BLaER1 treated with 17β-estradiol and CSF1 and Interleukin-3, amounts not matched to agents 10 nM and 100 nM (cell line): ENCODE results near the gene CEP43.
"Not testable (repeated sequence)": the region's sequence is repeated elsewhere in the genome, so short reads cannot be mapped to it uniquely, and the experiment has no call there.

Source experiments
- H3K27ac ChIP-seq, 11 experiments: shearing (Covaris generic); formaldehyde crosslinking; 2 replicates each; pipeline ENCODE4 v1.8.1; 2022
- H3K27me3 ChIP-seq, 11 experiments: shearing (Covaris generic); formaldehyde crosslinking; 2 replicates each; pipeline ENCODE4 v1.8.1; 2022
- H3K36me3 ChIP-seq, 11 experiments: shearing (Covaris generic); formaldehyde crosslinking; 2 replicates each; pipeline ENCODE4 v1.8.1; 2022
- H3K4me1 ChIP-seq, 10 experiments: shearing (Covaris generic); formaldehyde crosslinking; 2 replicates each; pipeline ENCODE4 v1.8.1; 2022
- H3K4me2 ChIP-seq, 11 experiments: shearing (Covaris generic); formaldehyde crosslinking; 2 replicates each; pipeline ENCODE4 v1.8.1; 2022
- H3K4me3 ChIP-seq, 10 experiments: shearing (Covaris generic); formaldehyde crosslinking; 2 replicates each; pipeline ENCODE4 v1.8.1; 2022
- H3K9ac ChIP-seq, 11 experiments: shearing (Covaris generic); formaldehyde crosslinking; 2 replicates each; pipeline ENCODE4 v1.8.1; 2022
- H3K9me3 ChIP-seq, 11 experiments: shearing (Covaris generic); formaldehyde crosslinking; replicated peaks in 1 of 11; 2 replicates each; pipeline ENCODE4 v1.8.1; 2022
- H4K20me1 ChIP-seq, 11 experiments: shearing (Covaris generic); formaldehyde crosslinking; 2 replicates each; pipeline ENCODE4 v1.8.1; 2022
- Cebpa-rat ChIP-seq, 11 experiments: shearing (Covaris generic); IDR thresholded peaks; 2 replicates each; pipeline ENCODE4 v1.8.1; 2022

The CEP43 gene

DNA sequence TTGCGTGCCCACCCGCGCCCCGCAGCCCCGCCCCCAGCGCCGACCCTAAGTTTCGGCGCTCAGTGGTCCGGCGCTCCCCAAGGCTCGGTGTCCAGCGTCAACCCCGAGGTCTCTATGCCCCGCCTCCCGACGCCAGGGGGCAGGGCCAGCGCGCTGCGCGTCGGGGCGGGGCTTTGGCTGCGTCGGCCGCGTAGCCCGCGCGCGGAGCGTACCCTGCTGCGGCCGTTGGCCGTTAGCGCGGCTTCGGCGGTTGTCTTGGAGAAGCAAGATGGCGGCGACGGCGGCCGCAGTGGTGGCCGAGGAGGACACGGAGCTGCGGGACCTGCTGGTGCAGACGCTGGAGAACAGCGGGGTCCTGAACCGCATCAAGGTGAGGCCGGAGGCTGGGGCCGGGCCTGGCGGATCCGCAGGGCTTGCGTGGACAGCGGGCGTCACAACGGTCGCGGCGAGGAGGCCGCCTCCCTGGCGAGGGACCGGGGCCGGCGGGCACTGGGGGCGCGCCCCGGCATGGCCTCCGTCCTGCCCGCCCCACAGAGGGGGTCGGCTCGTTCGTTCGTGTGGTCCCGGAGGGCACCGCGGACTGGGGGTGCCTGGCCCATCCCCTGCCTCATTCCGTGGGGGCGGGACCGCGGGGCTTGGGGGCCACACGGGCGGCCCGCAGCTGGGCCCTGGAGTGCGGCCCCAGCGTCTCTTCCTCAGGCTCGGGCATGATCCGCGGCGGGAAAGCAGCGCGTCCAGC lies at the start of gene CEP43:
Gene CEP43, plus strand, starts transcription at position 253 of the 739 bp plus-strand sequence. Its CDS starts 16 bp downstream, at position 269.
- Histone ChIP-seq H3K4me3 (peak within 1 kb of the TSS; percentile 87 to 99 (median 98)), H3K4me2 (peak within 1 kb of the TSS; percentile 91 to 99 (median 95)), H3K36me3 (peaks cover 5 to 71% (median 51%) of the 10 kb centered on the region in 11 experiments; a peak in 20 of 22 replicates), H3K27ac (peak within 1 kb of the TSS; percentile 50 to 86 (median 81); a peak in 21 of 22 replicates), H3K9ac (peak within 1 kb of the TSS; percentile 82 to 92 (median 89)), H3K27me3 (no peaks in the 10 kb centered on the region), H3K9me3 (peaks cover 0 to 3% (median 0%) of the 10 kb centered on the region in 11 experiments; a peak in 1 of 22 replicates), H4K20me1 (peaks cover 0 to 45% (median 21%) of the 10 kb centered on the region in 11 experiments; a peak in 15 of 22 replicates), H3K4me1 (peaks cover 25 to 36% (median 30%) of the 10 kb centered on the region in 10 experiments)
- TF ChIP-seq Cebpa-rat (IDR thresholded peaks at IDR 0.05), result no peak

DNA sequence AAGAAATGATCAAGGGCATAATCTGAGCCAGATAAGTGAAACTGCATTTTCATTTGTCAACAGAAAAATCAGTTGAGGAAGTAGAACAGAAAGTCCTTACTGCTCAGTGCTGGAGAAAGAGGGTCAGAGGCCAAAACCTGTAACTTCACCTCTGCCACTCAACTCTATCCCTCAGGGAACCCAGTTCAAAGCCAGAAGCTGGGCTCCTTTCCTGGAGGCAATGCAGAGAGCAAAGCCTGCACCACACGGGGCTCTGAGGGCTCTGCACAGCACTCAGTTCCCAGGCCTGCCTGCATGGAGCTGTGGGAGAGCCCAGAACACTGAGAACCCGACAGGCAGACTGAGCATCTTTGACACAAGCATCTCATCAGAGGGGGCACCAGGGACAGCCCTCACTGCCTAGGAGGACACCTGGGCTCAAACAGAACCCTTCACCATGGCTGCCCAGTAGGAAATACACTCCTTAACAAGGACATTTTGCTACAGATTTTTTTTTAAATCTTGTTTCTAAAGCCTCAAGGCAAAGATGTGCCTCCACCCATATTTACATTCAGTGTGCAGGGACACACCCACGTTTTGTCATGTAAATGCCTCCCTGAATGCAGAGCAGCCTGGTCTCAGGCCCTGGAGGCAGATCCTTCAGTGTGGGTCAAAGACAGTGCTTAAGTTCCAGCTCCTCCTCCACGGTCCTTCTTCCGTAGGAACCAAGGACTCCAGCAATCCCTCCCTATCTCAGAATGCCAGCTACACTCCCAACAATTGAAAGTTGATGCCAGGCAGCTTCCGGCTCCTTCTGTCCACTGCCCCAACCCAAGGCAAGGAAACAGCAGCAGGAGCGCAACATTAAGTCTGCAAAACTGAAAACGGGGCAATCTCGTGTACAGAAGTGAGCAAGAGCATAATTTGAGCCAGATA lies 49.4 kb upstream of the CEP43 start:
- Histone ChIP-seq H3K4me1 (peaks cover 52 to 73% (median 54%) of the 10 kb centered on the region in 10 experiments), H3K4me2 (peak overlapping the region; percentile 91 to 100 (median 98); a peak in 19 of 22 replicates), H3K36me3 (peaks cover 45 to 97% (median 82%) of the 10 kb centered on the region in 11 experiments), H3K9ac (peak overlapping the region in 5 of 11 experiments; percentile 32 to 46 (median 42); a peak in 8 of 22 replicates), H4K20me1 (peaks cover 59 to 98% (median 86%) of the 10 kb centered on the region in 11 experiments), H3K9me3 (no peaks in the 10 kb centered on the region), H3K27ac (peak overlapping the region in 10 of 11 experiments; percentile 2 to 84 (median 70); a peak in 14 of 22 replicates), H3K27me3 (no peaks in the 10 kb centered on the region), H3K4me3 (peak overlapping the region in 2 of 10 experiments; percentile 18 to 23; a peak in 4 of 20 replicates)
- no peak for TF ChIP-seq Cebpa-rat (IDR thresholded peaks at IDR 0.05)

DNA sequence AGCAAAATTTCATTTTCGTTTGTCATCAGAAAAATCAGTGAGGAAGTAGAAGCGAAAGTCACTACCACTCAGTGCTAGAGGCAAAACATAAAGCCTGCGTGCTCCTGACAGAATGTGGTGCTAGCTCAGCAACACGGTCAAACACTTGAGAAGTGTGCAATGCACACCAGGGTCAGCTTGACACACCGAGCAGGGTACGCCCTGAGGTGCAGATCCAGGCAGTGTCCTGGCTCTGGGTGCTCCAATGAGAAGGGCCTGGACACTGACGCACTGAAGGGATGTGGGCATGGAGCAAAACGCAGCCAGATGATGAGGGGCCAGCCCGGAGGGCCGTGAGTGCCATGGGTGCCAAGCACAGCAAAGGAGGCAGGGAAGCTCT lies 48.8 kb upstream of the CEP43 start:
- no peaks in the 10 kb centered on the region for H3K27me3 ChIP-seq
- H3K4me3 ChIP-seq, result peak overlapping the region in 4 of 10 experiments; percentile 5 to 54 (median 36); a peak in 6 of 20 replicates
- peak overlapping the region; percentile 56 to 84 (median 70); a peak in 20 of 22 replicates for H3K27ac ChIP-seq
- peaks cover 56 to 77% (median 58%) of the 10 kb centered on the region in 10 experiments for H3K4me1 ChIP-seq
- H3K4me2 ChIP-seq, result peak overlapping the region; percentile 91 to 100 (median 98)
- H3K9ac ChIP-seq, result peak overlapping the region in 10 of 11 experiments; percentile 24 to 68 (median 44); a peak in 12 of 22 replicates
- H3K9me3 ChIP-seq, result no peaks in the 10 kb centered on the region
- peaks cover 40 to 91% (median 77%) of the 10 kb centered on the region in 11 experiments for H3K36me3 ChIP-seq
- no peak for TF ChIP-seq Cebpa-rat (IDR thresholded peaks at IDR 0.05)
- H4K20me1 ChIP-seq, result peaks cover 60 to 98% (median 86%) of the 10 kb centered on the region in 11 experiments

DNA sequence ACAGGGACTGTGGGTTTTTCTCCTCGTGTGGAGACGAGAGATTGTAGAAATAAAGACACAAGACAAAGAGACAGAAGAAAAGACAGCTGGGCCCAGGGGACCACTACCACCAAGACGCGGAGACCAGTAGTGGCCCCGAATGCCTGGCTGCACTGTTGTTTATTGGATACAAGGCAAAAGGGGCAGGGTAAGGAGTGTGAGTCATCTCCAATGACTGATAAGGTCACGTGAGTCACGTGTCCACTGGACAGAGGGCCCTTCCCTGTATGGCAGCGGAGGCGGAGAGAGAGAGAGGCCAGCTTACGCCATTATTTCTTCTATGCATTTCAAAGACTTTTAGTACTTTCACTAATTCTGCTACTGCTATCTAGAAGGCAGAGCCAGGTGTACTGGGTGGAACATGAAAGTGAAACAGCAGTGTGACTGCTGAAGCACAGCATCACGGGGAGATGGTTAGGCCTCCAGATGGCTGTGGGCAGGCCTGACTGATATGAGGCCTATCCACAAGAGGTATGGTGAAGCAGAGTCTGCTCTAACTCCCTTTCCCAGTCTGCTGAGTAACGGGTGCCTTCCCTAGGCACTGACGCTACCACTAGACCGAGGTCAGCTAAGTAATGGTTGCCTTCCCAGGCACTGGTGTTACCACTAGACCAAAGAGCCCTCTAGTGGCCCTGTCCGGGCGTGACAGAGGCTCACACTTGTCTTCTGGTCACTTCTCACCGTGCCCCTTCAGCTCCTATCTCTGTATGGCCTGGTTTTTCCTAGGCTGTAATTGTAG lies 48.1 kb upstream of the CEP43 start:
- H3K9me3 ChIP-seq, H3K27me3 ChIP-seq: not testable (repeated sequence)
- Histone ChIP-seq H3K9ac (peak overlapping the region; percentile 33 to 88 (median 64); a peak in 18 of 22 replicates), H3K4me2 (peak overlapping the region; percentile 91 to 100 (median 98)), H3K27ac (peak overlapping the region; percentile 56 to 84 (median 70); a peak in 21 of 22 replicates), H3K36me3 (peaks cover 34 to 84% (median 70%) of the 10 kb centered on the region in 11 experiments), H3K4me3 (peak overlapping the region in 7 of 10 experiments; percentile 3 to 54 (median 27); a peak in 8 of 20 replicates), H4K20me1 (peaks cover 60 to 92% (median 82%) of the 10 kb centered on the region in 11 experiments), H3K4me1 (peaks cover 56 to 77% (median 58%) of the 10 kb centered on the region in 10 experiments)

- no peak for TF ChIP-seq Cebpa-rat (IDR thresholded peaks at IDR 0.05)
- Histone ChIP-seq H3K4me2 (peak overlapping the region; percentile 91 to 100 (median 98)), H3K27me3 (no peaks in the 10 kb centered on the region), H3K27ac (peak overlapping the region in 10 of 11 experiments; percentile 56 to 84 (median 70); a peak in 19 of 22 replicates), H3K4me3 (peak overlapping the region in 9 of 10 experiments; percentile 1 to 54 (median 21); a peak in 7 of 20 replicates), H3K36me3 (peaks cover 28 to 79% (median 64%) of the 10 kb centered on the region in 11 experiments), H4K20me1 (peaks cover 60 to 86% (median 78%) of the 10 kb centered on the region in 11 experiments), H3K4me1 (peaks cover 56 to 77% (median 59%) of the 10 kb centered on the region in 10 experiments), H3K9ac (peak overlapping the region; percentile 20 to 88 (median 63); a peak in 16 of 22 replicates), H3K9me3 (no peaks in the 10 kb centered on the region)
Measured at GRCh38 chr6:166951670-166952060, 47.5 kb upstream of the CEP43 start.

DNA sequence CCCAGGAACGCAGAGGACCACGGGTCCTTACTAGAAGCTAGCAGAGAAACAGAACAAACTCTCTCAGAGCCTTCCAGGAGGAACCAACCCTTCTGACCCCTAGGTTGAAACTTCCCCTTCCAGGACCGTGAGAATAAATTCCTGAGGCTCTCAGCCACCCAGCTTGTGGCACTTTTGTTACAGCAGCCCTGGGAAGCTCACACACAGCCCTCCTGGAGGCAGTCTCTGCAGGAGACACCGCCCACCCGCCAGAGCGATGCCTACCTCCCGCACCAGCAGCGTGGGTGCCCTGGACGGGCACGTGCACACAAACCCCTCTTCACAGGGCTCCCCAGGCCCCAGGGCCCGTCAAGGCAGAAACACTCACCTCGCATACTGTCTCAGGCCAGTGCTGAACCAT lies 47.1 kb upstream of the CEP43 start:
- Histone ChIP-seq H3K9me3 (no peaks in the 10 kb centered on the region), H3K36me3 (peaks cover 23 to 74% (median 60%) of the 10 kb centered on the region in 11 experiments), H3K4me1 (peaks cover 61 to 80% (median 64%) of the 10 kb centered on the region in 10 experiments), H3K9ac (peak overlapping the region; percentile 20 to 88 (median 63); a peak in 15 of 22 replicates), H3K27ac (peak overlapping the region in 10 of 11 experiments; percentile 56 to 84 (median 70); a peak in 18 of 22 replicates), H3K4me3 (peak overlapping the region in 9 of 10 experiments; percentile 1 to 54 (median 21); a peak in 7 of 20 replicates), H3K27me3 (no peaks in the 10 kb centered on the region), H3K4me2 (peak overlapping the region; percentile 91 to 100 (median 98)), H4K20me1 (peaks cover 60 to 81% (median 74%) of the 10 kb centered on the region in 11 experiments)
- no peak for TF ChIP-seq Cebpa-rat (IDR thresholded peaks at IDR 0.05)

GRCh38 chr6:166952567-166953486 lies 46.4 kb upstream of the CEP43 start:
- Histone ChIP-seq H3K4me1 (peaks cover 68 to 83% (median 71%) of the 10 kb centered on the region in 10 experiments), H3K9me3 (no peaks in the 10 kb centered on the region), H3K4me2 (peak overlapping the region; percentile 91 to 100 (median 98))

More at GRCh38 chr6:166952567-166953486, 46.4 kb upstream of the CEP43 start:
- H3K36me3 ChIP-seq, result peaks cover 16 to 67% (median 53%) of the 10 kb centered on the region in 11 experiments
- peaks cover 57 to 74% (median 67%) of the 10 kb centered on the region in 11 experiments for H4K20me1 ChIP-seq
- peak overlapping the region in 8 of 11 experiments; percentile 56 to 82 (median 70); a peak in 13 of 22 replicates for H3K27ac ChIP-seq
- TF ChIP-seq Cebpa-rat (IDR thresholded peaks at IDR 0.05), result no peak
- peak overlapping the region; percentile 15 to 89 (median 71); a peak in 14 of 22 replicates for H3K9ac ChIP-seq
- no peaks in the 10 kb centered on the region for H3K27me3 ChIP-seq
- peak overlapping the region in 8 of 10 experiments; percentile 1 to 95 (median 18); a peak in 7 of 20 replicates for H3K4me3 ChIP-seq
